Activated B cell treated with CpG ODN at 0.5 μM for 24 hours (primary cell): ENCODE results near the gene CCBE1. TPM values are rescaled to one million over a fixed set of nuclear protein-coding genes. Genes with fewer than 3 reads are reported as not detected.
"Not testable (repeated sequence)": the region's sequence is repeated elsewhere in the genome, so short reads cannot be mapped to it uniquely, and the experiment has no call there.

Experiments
- ATAC-seq: fragments of 200-7000 bp; cut with Tn5 transposase; one replicate; pipeline ENCODE4 v1.10.0; 2021; ENCODE audit warnings: low read depth, mild to moderate bottlenecking, moderate library complexity
- CTCF ChIA-PET: fragments of 350-600 bp; sonication (Branson Sonifier 250); formaldehyde crosslinking; loops from one replicate; lab custom pipeline; 2021; ENCODE audit warnings: antibody characterized with exemption; lab: Charles Lee
- POLR2A ChIA-PET: fragments of 350-600 bp; sonication (Branson Sonifier 250); formaldehyde crosslinking; loops from one replicate; lab custom pipeline; 2021; ENCODE audit warnings: antibody characterized with exemption; lab: Charles Lee
- DNase-seq: peaks from one replicate; pipeline ENCODE4 v3.0.0; 2022
- H3K27ac Mint-ChIP-seq: one replicate; pipeline ENCODE4 v1.8.0; 2020; ENCODE audit warnings: mixed read lengths
- H3K27me3 Mint-ChIP-seq: one replicate; pipeline ENCODE4 v1.8.0; 2021; ENCODE audit warnings: mixed read lengths
- H3K36me3 Mint-ChIP-seq: one replicate; pipeline ENCODE4 v1.8.0; 2021; ENCODE audit warnings: low read depth, mixed read lengths
- H3K4me1 Mint-ChIP-seq: one replicate; pipeline ENCODE4 v1.8.0; 2021; ENCODE audit warnings: mixed read lengths
- H3K4me3 Mint-ChIP-seq: one replicate; pipeline ENCODE4 v1.8.0; 2020; ENCODE audit warnings: mild to moderate bottlenecking, mixed read lengths
- H3K9me3 Mint-ChIP-seq: one replicate; pipeline ENCODE4 v1.8.0; 2020; ENCODE audit warnings: mixed read lengths
- intact Hi-C: fragments of 100-400 bp; cut with micrococcal nuclease; formaldehyde crosslinking; loops from one replicate; pipeline ENCODE4 v1.15.1; 2024
- total RNA-seq: library from RNA; stranded (reverse); gene quantifications from 2 replicates; pipeline ENCODE4 v1.2.3, GENCODE V29; 2022
- TF ChIP-seq, protein P1 (sequence below): fragments of 200-600 bp; IDR thresholded peaks from one replicate; pipeline ENCODE4 v1.8.0; 2022; ENCODE audit warnings: antibody characterized with exemption, mild to moderate bottlenecking

Gene CCBE1
- total RNA-seq, 1 donor from 2014 or later, result 0.04 TPM

DNA sequence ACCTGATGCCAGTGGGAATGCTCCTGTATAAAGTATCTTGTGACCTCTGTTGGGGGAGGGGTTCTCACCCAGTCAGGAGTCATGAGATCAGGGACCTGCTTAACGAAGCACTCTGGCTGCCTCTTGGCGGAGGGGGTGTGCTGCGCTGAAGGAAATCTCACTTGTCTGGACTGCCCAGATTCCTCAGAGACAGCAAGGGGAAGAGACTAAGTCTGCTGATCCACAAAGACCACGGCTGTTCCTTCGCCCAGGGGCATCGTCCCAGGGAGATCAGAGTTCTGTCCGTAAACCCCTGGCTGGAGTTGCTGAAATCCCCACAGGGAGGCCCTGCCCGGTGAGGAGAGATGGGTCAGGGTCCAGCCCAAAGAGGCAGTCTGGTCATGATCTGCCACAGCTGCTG is 168.4 kb downstream of the CCBE1 start:
- intact Hi-C loops, result no loop called here
- CTCF ChIA-PET, result no interaction called here
- no peak overlapping the region for H3K4me3 Mint-ChIP-seq
- no peak overlapping the region for H3K27ac Mint-ChIP-seq
- DNase-seq, result no peak
- peaks cover 11% of the 10 kb centered on the region for H3K27me3 Mint-ChIP-seq
- POLR2A ChIA-PET, result no interaction called here
- H3K36me3 Mint-ChIP-seq, result no peaks in the 10 kb centered on the region
- peaks cover 8% of the 10 kb centered on the region for H3K9me3 Mint-ChIP-seq
- no peak for ATAC-seq
- TF ChIP-seq, protein P1, sequence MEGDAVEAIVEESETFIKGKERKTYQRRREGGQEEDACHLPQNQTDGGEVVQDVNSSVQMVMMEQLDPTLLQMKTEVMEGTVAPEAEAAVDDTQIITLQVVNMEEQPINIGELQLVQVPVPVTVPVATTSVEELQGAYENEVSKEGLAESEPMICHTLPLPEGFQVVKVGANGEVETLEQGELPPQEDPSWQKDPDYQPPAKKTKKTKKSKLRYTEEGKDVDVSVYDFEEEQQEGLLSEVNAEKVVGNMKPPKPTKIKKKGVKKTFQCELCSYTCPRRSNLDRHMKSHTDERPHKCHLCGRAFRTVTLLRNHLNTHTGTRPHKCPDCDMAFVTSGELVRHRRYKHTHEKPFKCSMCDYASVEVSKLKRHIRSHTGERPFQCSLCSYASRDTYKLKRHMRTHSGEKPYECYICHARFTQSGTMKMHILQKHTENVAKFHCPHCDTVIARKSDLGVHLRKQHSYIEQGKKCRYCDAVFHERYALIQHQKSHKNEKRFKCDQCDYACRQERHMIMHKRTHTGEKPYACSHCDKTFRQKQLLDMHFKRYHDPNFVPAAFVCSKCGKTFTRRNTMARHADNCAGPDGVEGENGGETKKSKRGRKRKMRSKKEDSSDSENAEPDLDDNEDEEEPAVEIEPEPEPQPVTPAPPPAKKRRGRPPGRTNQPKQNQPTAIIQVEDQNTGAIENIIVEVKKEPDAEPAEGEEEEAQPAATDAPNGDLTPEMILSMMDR, result no peak
- no peaks in the 10 kb centered on the region for H3K4me1 Mint-ChIP-seq

DNA sequence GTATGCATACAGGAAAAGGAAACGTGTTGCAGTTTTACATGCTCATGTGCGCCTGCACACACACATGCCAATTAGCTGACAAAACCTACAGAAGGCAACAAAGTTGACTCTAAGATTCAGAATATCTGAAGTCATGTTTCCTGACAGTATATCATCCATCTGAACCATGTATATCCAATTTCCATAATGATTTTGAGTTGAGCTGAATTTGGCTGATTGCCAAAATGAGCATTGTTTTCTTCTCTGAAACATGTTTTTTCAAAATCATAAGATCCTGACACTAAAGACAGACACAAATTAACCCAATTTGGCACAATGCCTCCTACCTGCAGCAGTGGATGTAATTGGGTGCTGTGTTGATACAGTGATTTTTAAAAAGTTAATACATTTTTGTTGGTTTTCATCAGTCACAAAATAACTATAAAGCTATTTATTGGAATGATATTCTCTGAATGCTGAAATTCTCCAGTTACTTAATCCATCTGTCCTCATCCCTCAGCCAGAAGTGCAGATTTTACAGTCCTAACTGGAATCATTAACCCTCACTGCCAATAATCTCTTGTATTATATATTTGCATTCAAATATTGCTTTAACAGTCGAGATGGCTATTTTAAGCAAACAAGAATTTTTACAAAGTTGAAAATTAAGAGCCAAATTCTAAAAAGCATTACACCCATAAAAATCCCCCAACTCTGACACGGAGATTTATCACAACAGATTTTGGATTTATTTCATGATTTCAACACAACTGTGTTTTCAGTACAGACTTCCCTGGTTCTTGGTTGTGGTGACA is 176.5 kb downstream of the CCBE1 start:
- intact Hi-C loops, result no loop called here
- DNase-seq (no peak), ATAC-seq (no peak)
- H3K4me1 Mint-ChIP-seq, result no peaks in the 10 kb centered on the region
- TF ChIP-seq, protein P1, result no peak
- ChIA-PET CTCF (no interaction called here), POLR2A (no interaction called here)
- H3K4me3 Mint-ChIP-seq, result no peak overlapping the region
- H3K9me3 Mint-ChIP-seq, result peaks cover 6% of the 10 kb centered on the region
- H3K36me3 Mint-ChIP-seq, result no peaks in the 10 kb centered on the region
- H3K27me3 Mint-ChIP-seq, result peaks cover 9% of the 10 kb centered on the region
- H3K27ac Mint-ChIP-seq, result no peak overlapping the region

DNA sequence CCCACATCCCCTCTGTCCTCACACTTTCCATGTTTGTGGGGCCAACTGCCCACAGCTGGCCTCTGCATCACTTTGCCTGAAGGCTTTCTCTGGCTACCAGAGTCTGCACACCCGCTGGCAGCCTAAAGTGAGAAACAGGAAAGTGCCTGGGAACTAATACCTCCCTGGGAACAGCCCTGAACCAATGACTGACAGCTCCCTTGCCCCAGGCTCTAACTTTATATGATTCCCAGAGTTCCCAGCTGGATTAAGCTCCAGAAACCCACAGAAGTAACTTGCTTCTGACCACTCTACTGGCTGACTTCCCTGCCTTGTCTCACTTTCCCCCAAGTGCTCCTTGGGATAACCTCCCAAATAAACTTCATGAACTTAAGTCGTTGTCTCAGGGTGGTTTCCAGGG is 178.5 kb downstream of the CCBE1 start:
- Mint-ChIP-seq H3K4me1 (no peaks in the 10 kb centered on the region), H3K4me3 (no peak overlapping the region), H3K9me3 (peaks cover 3% of the 10 kb centered on the region), H3K36me3 (no peaks in the 10 kb centered on the region), H3K27me3 (peaks cover 16% of the 10 kb centered on the region), H3K27ac (no peak overlapping the region)
- intact Hi-C loops, result no loop called here
- POLR2A ChIA-PET, result no interaction called here
- no peak for DNase-seq
- ATAC-seq, result no peak
- CTCF ChIA-PET, result no interaction called here
- TF ChIP-seq, protein P1, result no peak

DNA sequence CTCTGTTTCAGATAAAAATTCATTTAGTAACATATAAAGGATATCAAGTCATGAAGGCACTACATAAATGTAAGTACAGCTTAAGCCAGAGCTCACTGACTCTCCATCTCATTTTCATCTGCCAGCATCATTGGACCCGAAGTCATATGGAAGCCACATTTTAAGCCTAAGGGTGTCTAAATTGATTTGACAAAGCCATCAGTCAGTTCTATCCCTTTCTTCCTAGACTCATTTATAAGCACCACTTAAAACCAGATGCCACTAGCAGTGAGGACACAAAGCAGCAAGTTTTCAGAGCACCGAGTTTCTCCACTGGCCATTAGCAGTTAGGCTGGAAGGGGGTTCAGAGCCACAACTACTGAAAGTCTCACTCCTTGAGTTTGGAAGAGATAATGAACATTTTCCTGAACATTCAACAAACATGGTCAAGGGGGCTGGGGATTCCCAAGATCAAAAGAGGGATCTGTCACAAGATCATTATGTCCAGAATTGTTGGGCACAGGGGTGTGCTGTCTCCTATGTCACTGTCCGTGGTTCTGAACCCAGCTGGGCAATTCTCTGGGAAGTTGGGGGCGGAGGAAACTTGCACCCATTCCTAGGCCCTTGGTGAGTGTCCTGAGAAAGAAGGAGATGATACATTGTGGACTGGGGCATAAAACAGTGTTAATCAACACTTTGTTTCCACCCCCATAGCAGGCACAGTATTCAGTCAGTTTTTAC is 179.6 kb downstream of the CCBE1 start:
- Mint-ChIP-seq H3K4me3 (no peak overlapping the region), H3K9me3 (peaks cover 3% of the 10 kb centered on the region), H3K27me3 (peaks cover 18% of the 10 kb centered on the region), H3K36me3 (no peaks in the 10 kb centered on the region), H3K27ac (no peak overlapping the region), H3K4me1 (no peaks in the 10 kb centered on the region)
- TF ChIP-seq, protein P1, result no peak
- intact Hi-C loops, result no loop called here
- DNase-seq (no peak), ATAC-seq (no peak)
- ChIA-PET POLR2A (no interaction called here), CTCF (no interaction called here)

DNA sequence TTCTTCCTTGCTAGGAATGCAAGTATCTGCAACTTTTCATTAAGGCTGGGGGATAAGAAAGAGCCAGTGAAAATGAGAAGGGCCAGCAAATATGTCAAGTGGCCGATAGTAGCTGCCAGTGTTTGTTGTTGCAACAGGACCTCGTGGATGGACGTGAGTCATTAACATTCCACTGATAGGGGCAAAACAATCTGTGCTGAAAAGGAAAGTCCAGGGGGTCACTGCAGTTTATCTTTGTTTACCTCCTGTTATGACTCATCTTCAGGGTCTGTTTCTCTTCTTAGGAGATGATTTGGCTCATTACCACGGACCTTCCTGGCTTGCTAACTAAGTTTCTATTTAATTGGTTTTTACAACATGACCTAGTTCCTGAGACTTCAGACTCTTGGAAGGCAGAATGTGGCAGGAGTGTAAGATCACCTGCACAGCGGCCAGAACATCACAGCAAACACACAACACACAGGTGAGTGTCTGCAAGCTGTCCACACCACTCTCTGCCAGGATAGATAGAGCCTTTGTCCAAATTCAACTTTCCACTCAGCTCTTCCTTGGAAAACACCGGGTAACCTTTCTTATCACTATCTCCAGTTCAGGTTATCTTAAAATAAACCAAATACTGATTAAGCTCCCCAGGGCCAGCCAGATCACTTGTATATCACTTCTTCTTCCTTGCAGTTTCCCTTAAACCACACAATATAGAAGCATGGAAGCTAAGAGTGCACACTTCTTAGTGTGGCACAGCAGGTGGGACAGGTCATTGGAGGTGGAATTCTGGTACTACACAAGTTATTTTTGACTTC is 180.7 kb downstream of the CCBE1 start:
- Mint-ChIP-seq H3K4me3 (no peak overlapping the region), H3K9me3 (peaks cover 3% of the 10 kb centered on the region), H3K27ac (no peak overlapping the region), H3K36me3 (no peaks in the 10 kb centered on the region), H3K27me3 (peaks cover 22% of the 10 kb centered on the region), H3K4me1 (no peaks in the 10 kb centered on the region)
- DNase-seq, result no peak
- intact Hi-C loops, result no loop called here
- POLR2A ChIA-PET, result no interaction called here
- no peak for ATAC-seq
- CTCF ChIA-PET, result no interaction called here
- TF ChIP-seq, protein P1, result no peak

DNA sequence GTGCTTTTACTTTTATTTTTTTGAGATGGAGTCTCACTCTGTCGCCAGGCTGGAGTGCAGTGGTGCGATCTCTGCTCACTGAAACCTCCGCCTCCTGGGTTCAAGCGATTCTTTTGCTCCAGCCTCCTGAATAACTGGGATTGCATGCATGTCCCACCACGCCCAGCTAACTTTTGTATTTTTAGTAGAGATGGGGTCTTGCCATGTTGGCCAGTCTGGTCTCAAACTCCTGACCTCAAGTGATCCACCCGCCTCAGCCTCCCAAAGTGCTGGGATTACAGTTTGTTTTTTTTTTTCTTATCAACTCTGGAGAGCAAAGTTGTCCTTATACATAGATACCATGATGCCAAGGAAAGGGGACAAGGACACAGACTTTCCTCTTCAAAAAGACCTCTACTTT is 181.3 kb downstream of the CCBE1 start:
- H3K4me1 Mint-ChIP-seq, POLR2A ChIA-PET, DNase-seq, H3K36me3 Mint-ChIP-seq, H3K9me3 Mint-ChIP-seq, intact Hi-C loops, H3K4me3 Mint-ChIP-seq, CTCF ChIA-PET, ATAC-seq, H3K27ac Mint-ChIP-seq: not testable (repeated sequence)
- peaks cover 23% of the 10 kb centered on the region for H3K27me3 Mint-ChIP-seq
